ENCODE data around the gene TXNDC2.

The TXNDC2 gene

DNA sequence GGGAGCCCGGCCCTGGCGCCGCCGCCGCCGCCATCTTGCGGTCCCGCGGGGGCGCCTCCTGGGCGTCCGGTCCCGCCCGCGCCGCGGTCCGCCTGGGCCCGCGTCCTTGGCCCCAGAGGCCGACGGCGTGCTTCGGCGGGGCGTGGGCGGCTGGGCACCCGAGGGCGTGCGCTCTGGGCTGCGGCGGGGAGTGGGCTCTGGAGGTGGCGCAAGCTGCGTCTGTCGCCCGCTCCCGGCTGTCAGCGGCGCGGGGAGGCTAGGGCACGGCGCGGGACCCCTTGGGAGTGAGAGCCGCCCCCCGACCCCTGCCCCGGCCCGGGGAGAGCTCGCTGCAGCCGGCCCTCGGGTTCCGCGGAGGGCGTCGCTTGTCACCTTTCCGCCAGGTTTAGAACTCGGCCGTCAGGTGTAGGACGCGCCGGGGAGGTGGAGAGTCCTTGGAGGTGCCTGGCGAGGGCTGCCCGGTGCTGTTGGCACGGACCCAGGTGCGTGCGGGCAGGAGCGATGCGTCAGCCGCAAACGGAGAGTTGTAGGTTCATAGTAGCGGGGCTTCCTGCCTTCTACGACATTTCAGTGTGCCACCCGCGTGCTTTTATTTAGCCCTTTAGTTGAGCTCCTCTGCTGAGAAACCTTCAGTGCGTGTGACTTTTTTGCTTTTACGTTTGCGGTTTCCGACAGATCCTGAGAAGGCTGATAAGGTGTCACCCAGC, 29.0 kb downstream of the TXNDC2 start:
- DNase-seq, result peak; percentile 71

DNA sequence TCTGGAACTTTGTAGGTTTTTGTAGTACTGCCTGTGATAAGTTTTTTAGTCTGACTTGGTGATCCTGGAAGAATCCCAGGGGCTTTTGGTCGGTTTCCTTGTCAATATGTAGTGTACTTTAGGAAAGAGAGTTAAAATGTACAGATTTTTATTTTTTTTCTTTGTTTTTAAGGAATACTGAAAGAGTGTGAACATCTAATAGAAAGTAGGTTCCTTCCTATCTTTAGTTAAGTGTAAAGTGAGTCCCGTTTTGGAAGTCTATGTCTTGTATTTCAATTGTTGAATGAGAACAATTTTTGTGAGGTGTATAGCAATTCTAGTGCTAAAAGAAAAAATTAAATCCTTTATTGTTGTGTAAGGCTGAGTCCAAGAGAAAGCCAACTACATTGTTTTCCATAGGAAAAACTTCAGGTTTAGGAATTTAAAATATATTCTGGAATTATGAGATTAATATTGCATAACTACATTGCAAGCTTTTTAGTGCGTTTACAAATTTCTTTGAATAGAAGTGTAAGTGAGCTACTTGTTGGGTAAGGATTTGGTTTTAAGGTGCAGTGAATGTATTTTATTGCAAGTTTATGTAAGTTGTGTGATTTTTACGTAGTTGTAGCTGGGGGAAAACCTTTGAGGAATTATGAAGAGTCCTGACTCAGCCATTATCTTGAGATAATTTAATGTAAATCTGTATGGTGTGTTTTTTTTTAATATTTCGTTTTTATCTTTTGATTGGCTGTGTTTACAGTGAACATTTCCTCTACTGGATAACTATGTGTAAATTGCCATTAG, 29.7 kb downstream of the TXNDC2 start:
- no peak for DNase-seq

DNA sequence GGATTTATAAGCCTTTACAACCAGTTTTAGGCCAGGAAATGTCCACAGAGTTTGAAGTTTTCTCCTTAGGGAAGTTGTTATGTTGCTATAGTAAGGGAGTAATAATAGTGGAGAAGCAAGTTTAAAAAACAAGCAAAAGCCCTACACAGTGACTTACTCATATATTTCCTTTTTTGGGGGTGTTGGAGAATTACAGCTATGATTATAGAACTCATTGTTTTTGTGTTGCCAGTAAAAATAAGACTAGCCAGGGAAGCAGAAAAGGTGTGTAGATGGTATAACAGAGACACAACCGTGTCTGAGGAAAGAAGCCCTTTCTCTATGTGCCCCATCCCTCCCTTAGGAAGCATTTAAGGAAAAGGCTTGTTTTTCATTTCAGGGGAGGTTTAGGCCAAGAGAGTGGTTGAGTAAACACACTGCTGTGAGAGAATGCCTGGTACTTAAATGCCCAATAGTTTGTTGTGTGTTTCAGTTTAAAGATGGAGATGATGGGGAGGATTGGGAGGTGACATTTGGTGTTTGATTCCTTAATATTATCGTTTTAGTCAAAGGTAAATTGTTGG, 30.4 kb downstream of the TXNDC2 start:
- DNase-seq, result peak; percentile 24

DNA sequence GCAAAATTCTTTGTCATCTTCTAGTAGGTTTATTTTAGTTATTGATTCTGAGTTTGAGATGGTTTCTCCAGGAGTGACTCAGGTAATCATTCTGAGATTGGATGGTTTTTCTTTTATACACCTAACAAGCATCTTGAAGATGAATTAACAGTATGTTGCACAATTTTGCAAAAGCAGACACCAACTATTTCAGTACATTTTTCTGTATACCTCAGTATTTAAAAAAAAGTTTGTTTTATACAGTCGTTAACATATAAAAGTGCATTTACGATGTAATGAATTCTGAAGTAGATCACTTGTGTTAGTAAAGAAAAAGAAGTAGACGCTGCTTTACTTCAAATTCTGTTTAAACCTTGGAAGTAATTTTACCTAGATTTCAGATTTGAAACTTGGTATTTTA, 31.0 kb downstream of the TXNDC2 start:
- no peak for DNase-seq

DNA sequence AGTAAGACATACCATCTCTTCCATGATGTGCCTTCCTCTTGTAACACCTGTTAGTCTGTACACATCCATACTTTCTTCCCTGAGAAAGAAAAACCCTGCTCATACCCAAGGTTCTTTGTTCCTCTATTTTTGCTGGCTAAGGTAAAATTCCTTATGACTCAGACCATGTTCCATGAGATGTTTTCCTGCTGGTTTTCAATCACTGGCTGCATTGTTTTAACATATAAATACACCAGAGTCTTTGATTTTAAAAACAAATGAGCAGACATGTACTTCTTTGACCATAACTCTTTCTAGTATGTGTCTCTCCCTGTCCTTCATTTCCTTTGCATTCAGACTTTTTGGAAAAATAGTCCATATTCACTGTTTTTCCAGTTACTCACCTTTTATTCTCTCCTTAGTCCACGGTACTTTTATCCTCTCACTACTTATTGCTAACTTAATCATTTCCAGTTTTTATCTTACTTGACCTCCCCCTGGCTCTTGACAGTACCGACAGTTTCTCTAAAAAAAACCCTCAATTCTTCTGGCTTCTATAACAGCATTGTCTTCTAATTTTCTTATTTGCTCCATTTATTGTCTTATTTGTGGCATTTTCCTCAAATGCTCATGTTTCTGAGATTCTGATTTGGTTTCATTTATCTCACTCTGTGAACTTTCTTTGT, 32.4 kb downstream of the TXNDC2 start:
- DNase-seq, result peak; percentile 16

DNA sequence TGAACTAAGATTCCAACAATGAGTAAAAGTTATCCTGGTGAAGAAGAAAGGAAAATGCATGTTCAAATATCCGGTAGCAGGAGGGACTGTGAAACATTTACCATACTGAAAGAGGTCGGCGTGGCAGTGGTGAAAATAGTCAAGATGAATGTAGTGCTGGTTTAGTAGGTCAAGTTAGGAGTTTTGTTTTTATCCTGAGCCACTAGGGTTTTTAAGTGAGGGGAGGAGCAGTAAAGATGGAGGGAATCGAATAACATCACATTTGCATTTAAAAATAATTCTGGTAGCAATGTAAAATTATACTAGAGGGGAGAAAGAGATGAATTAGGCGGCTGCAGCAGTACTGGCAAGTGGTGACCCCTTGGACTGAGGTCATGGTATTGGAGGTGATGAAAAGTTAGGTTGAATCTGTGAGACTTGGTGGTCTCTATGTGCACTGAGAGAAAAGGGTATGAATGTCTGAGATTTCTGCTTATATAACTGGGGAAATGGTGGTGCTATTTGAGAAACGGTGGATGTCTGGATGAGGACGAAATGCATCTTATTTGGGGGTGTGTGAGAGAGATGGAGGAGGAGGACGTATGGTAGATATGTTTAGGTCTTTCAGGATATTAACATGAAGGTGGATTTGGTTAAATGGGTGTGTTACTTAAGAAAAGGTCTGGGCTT, 33.9 kb downstream of the TXNDC2 start:
- no peak for DNase-seq

DNA sequence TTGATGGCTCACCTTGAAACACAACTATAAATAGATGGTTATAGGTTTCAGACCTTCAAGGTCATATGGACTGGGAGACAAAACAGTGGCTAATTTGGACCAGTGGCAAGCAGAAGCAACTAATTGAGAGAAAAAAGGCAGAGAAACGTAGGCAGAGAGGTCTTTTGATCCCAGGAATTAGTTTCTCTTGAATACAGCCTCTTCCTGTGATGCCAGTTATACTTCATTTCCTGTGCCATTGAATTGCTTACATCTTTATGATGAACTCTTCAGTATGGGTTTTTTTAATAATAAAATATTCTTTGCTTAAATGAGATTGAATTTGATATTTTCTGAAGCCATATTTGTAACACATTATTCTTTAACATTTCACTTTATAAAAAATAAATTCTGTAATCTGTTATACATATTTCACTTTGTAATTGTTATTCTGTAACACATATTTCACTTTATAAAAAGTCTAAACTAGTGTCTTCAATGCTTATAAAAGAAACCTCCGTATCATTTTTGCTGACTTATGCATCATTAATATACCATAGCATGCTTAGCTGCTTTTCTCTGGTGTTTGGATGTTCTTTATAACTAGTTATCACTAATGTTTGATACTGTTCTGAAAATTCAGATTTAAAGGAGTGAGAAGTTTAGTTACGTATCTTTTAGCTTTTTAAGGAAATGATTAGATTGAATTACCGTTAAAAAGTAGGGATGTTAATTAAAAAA, 37.0 kb downstream of the TXNDC2 start:
- DNase-seq, result no peak

DNA sequence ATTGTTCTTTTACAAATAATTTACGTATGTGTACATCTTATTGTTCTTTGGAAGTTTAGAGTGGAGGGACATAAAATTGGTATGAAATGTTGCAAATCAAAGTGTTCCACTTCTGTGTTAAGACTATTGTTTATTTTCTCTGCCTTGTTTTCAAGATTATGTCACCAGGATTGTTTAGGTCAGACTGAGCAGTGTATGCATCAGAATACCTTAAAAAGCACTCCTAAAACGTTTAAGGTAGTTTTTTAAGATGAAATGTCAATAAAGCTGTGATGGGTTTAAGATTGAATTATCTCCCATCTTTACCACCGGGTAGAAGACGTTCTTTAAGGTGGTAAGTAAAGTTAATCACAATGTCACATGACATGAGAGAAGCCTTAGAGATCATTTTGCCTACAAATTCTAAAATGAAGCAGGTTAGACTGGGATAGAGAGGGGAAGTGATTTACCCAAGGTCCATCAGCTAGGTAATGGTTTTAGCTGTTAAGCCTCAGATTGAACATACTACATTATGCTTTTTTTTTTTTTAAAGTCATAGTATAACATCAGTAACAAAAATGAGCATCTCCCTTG, 38.7 kb downstream of the TXNDC2 start:
- DNase-seq, result no peak

DNA sequence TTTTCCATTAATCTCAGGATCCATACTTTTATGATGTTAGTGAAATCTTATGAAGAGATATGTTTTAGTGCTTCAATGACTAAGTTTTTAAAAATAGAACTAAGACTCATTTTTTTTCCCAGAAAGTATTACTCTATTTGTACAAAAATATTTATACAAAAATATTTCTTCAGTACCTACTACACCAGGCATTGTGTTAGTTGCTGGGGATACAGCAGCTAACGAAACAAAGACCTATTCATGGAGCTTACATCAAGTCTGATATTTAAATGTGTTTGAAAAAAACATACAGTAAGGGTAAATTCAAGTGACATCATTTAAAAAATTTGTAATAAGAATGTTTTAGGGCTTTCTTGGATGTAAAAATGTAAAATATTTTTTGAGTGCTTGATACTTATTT, 39.6 kb downstream of the TXNDC2 start:
- no peak for DNase-seq

DNA sequence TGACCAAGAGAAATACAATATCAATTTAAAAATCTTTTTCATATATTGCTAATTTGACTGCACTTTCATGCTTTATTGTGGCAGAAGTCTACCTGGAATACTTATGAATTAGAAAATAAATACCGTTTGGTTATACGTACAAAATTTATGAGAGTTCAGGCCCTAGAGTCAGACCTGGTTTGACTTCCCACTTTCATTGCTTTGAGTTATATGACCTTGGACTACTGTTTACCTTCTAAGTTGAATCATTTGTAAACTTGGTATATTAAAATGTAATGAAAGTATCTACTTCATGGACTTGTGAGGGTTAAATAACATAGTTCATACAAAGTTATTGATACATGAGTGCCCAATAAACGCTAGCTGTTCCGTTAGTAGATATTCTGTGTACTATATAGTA, 40.0 kb downstream of the TXNDC2 start:
- DNase-seq, result no peak

DNA sequence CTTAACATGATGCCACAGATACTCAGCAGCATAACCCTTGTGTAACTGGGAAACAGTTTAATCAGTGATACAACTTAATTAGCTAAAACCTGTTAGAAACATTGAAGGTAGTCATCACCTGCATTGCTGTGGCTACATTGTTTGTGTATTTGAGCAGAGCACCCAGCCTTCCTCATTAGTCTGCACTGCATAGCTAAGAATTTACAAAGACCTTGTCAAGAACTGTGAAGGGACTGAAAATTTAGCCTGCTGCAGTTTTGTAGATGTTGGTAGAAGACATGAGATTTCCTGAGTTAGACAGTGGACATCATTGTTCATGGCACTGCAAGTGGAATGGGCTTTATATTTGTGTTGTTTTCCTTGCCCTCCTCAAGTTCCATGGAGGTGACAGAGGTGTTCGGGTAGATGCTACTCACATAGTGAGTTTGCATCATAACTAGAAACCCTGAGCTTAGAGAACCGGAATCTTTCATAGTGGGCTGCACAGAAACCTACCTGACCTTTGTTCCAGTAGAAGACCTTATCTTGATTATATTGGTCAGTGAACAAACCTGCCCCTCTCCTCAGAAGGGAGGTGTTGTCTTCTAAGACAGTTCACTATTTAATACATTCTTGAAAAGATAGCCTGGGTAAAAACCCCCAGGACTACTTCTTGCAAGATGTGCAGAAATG, 40.6 kb downstream of the TXNDC2 start:
- DNase-seq, result no peak

DNA sequence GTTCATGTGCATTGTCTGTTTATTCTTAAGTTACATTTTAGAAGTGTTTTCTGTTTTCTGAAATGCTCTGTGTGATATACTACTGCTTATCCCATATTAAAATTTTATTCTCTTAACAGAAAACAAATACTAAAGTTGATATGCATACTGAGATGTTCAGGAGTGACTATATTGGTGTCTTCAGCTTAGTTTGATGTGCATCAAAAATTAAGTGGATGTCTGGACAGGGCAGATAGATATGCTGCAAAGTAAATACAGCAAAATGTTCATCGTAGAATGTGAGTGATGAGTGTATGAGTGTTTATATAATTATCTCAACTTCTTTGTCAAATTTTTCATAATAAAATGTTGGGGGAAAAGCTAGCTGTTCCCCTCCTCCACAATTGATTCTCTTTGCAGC, 41.2 kb downstream of the TXNDC2 start:
- DNase-seq, result no peak

DNA sequence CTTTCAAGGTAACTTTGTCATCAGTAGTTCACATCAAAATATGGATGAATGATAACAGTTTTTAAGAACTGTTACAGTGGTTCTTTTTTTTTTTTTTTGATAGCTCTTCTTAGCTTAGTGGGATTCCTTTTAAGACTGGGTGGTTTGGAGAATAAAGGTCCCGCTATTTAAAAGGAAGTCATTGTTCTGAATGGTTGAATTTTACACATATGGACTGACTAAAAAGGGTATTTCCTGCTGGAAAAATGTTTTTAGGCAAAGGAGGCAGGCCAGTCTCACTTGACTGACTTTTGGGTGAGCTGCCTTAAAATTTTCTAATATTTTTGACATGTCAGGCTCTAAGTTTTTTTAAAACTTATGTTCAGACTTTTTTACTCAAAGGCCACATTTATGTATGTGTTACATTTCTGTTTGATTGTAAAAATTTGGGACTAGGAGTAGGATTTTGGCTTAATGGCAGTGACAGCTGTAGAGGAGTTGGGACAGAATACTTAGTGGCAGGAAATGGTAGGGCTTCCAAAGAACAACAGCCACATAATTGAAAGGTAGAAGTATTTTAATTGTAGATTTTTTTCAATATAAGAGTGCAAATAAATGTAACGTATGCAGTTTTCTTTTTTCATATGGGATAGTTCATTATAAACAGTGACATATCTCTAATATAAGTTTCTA, 41.8 kb downstream of the TXNDC2 start:
- DNase-seq, result no peak

DNA sequence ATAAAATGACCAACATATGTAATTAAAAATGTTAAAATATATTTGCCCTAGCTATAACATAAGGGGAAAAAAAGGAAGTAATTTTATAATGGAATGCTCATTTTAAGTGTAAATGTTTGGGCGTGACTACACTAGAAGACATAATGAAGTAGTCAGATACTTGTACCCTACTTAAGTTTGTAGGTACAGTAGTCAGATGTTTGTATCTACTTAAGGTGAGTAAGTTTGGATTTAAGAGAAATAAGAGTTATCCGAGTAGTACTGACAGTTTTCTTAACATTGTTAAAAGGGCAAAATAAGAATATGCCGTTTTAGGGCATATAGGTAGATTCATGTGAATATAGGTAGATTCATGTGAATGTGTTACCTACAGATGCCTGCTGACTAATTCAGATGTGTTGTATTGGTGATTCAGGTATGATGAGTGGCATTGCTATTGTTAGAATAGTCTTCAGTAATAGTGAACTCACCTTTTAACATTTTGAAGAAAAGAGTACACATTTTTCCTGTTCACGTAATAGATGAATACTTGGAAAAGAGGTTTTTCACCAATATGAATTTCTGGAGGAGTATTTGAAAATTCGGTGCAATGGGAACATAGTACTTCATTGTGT, 43.0 kb downstream of the TXNDC2 start:
- no peak for DNase-seq

DNA sequence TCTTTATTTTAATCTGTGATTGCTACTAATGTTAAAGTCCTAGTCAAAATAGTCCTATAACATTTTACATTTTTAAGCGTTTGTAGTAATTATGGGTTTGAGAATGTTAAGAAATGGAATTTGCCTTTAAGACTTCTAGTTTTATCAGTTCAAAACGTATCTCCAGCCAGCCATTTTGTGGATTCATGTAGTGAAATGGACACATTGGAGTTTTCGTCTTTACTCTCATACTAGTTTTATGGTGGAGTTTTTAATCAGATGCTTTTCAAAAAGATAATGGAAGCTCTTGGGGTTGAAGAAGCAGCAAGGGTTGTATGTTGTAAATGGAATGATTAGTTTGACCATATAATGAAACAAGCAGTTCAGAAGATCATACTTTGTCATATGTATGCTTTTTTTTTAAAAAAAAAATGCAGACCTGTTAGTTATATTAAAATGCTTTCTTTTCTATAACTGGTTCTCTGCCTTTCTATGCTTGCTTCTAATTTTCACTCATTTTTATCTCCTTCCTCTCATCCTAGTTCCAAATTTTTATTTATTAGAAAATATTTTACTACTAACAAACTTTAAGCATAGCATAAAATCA, 44.6 kb downstream of the TXNDC2 start:
- no peak for DNase-seq

DNA sequence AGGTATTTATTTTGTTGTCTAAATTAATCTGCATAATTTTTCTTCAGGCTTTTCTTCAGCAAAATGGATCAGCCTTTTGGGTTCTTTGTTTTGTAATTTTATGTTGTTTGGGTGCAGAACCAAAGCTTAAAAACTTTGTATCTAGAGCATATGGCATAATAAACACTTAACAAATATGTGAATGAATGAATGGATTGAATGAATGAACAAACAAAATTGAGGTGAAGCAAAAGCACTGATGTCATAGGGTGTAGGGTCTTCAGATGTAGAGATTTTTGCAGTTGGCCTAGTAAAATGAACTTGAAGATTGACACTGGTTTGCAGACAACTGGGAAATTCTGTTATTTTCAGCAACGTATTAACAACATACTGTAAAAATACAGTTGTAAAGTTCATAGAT, 45.4 kb downstream of the TXNDC2 start:
- no peak for DNase-seq

DNA sequence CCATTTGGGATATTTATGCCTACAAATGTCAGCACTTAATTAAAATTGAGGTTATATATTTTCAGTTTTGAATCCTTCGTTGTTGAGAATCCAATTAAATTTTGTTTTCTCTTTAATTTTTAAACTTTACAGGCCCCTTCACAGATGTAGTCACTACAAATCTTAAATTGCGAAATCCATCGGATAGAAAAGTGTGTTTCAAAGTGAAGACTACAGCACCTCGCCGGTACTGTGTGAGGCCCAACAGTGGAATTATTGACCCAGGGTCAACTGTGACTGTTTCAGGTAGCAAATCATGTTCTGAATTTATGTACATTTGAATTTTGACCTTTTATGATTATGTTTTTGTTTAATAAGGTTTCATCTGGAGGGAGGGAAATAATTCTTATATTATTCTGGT, 45.9 kb downstream of the TXNDC2 start:
- no peak for DNase-seq

DNA sequence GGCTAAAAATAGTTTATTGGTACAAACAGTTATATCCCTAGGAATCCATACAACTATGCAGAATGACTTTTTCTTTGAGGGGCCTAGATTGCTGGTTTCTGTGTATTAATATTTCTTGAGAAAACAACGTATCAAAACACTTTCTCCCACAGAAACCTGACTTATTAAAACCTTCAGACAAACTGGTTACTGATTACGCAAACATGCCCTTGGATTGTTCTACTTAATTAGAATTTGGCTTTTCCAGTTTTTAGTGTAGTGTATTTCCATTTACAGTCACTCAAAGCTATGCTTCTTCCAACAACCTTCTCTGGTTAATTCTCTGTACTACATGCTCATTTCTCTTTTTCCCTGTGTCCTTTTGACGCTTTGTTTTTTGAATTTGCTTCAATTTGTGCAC, 48.1 kb downstream of the TXNDC2 start:
- no peak for DNase-seq

DNA sequence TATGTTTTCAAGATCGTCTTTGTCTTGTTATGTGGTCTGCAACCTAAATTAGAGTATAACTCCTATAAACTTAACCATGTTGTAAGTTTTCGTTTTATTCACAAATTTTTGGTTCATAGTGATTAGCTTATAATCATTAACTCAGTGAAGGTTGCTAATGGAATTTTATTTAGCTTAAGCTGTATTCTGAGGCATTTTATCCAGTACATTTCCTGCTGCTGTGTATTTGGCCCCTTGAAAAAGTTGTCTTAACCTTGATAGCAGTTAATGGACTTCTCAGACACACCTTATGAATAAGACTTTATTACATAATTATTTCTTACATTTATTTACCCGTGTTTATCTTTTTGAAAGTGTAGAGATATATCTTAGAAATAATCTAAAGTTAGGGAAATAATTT, 48.5 kb downstream of the TXNDC2 start:
- DNase-seq, result no peak
